K562 treated with DMSO at 1 percent for 4 hours (cell line): ENCODE results near the gene AMBN. TPM values are rescaled to one million over a fixed set of nuclear protein-coding genes. Genes with fewer than 3 reads are reported as not detected.

Experiments
- total RNA-seq: library from RNA; unstranded; fragments of 300-600 nt; gene quantifications from 2 replicates; pipeline ENCODE4 v1.2.3, GENCODE V29; 2022; ENCODE audit not compliant: insufficient read depth

Gene AMBN, protein sequence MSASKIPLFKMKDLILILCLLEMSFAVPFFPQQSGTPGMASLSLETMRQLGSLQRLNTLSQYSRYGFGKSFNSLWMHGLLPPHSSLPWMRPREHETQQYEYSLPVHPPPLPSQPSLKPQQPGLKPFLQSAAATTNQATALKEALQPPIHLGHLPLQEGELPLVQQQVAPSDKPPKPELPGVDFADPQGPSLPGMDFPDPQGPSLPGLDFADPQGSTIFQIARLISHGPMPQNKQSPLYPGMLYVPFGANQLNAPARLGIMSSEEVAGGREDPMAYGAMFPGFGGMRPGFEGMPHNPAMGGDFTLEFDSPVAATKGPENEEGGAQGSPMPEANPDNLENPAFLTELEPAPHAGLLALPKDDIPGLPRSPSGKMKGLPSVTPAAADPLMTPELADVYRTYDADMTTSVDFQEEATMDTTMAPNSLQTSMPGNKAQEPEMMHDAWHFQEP
- not detected in 2 replicates for total RNA-seq

GRCh38 chr4:70591955-70592582, at the start of gene AMBN:
Gene AMBN, plus strand, starts transcription at chr4:70592256. Its CDS starts 103 bp downstream, at chr4:70592359.

DNA sequence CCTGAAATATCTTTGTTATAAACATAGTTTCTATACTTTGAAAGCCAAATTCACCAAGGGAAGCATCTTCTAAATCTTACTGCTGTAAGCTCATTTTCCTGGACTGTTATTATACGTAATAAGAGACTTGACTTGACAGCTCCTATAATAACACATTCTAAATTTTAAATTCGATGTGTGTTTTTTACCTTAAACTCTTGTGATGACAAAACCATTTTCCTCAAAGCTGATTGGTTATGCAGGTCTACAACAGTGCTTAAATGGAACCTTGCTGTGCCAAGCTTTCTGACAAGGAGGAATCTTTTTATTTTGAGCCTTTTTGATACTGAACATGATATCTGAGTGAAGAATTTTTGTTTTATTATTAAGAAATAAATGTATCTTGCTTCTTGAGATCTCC, 36.4 kb downstream of the AMBN start, which contains the start of gene ENAM:
Gene ENAM (plus strand): TSS at position 301 of the 400 bp plus-strand sequence. CDS start 757 bp downstream, outside the sequence.

Other genes with a start within 250 kb of the AMBN start
- gene SMR3A, start 231.5 kb upstream of the AMBN start, total RNA-seq = not detected in 2 replicates
- gene SMR3B, start 209.1 kb upstream of the AMBN start, total RNA-seq = not detected in 2 replicates
- gene OPRPN, start 194.3 kb upstream of the AMBN start, total RNA-seq = not detected in 2 replicates
- gene MUC7, start 120.1 kb upstream of the AMBN start, total RNA-seq = not detected in 2 replicates
- not detected in 2 replicates for gene AMTN, start 73.7 kb upstream of the AMBN start, total RNA-seq
- gene ENAM, start 36.5 kb downstream of the AMBN start, total RNA-seq = not detected in 2 replicates
- not detected in 2 replicates for gene JCHAIN, start 74.3 kb downstream of the AMBN start, total RNA-seq
- 16.2 and 19.0 TPM in 2 replicates for gene UTP3, start 96.3 kb downstream of the AMBN start, total RNA-seq
- 24.5 and 24.9 TPM in 2 replicates for gene RUFY3, start 129.7 kb downstream of the AMBN start, total RNA-seq
- 33.0 and 35.1 TPM in 2 replicates for gene GRSF1, start 247.6 kb downstream of the AMBN start, total RNA-seq